GM21529 (cell line): ENCODE data around the gene RBP3.

ENCODE experiments used
- ATAC-seq: cut with Tn5 transposase; IDR thresholded peaks from one replicate; pipeline ENCODE4 v1.9.1; 2021; ENCODE audit not compliant: unreplicated experiment

Gene RBP3

DNA sequence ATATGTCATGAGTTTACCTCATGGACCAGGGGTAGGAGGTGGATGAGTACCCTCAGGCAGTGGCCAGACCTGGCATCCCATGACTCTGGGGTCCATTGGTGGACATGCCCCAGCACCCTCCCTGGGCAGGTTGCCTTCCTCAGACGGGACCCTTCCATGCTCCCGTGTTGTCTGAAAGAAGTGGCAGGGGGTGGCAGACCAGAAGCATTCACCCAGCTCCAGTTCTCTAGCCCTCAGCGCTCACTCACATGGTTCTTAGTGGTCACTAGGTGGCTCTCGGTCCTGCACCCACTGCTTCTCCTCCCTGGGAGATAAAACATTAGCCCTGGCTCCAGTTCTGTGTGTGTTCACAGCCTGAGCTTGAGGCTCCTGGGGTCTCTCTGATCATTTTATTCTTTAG is 6.0 kb downstream of the RBP3 start:
- no peak for ATAC-seq

DNA sequence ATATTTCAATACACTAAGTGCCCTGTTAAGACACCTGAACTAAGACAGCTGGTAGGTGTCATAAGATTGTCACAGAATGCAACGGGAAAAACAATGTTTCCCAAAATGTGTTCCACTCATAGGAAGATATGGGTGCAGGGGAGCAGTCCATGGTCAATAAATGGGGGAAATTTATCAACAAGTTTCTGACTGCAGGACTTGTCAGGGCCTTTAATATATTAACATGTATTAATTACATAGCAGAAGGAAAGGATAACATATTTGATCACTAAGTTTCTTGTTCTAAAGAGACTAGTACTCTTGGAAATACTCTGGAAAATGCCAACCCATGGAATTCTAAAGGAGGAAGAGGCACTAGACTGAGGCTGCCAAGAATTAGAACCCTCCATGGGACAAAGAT is 6.7 kb downstream of the RBP3 start:
- no peak for ATAC-seq

DNA sequence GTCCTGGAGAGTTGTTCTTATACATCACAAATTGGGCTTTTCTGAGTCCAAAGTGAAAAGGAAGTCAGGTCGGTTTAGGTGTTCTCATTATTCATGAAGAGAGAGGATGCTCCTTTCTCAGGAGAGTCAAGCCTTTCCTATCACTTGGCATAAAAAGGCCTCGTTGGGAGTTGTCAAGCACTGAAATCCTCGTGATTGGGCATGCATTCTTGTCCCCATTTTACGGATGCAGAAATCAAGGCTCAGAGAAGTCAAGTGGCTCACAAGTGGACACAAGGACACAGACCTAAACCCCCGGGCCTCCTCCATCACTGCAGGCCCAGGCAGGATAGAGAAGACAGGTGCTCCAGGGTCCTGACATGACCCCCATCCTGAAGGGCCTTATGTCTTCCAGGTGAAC is 8.5 kb downstream of the RBP3 start:
- no peak for ATAC-seq

- no peak for ATAC-seq
Measured at GRCh38 chr10:47357131-47357582, 9.0 kb downstream of the RBP3 start.

GRCh38 chr10:47357911-47358310 is 9.7 kb downstream of the RBP3 start:
- ATAC-seq = no peak

GRCh38 chr10:47358457-47358856 is 10.3 kb downstream of the RBP3 start:
- no peak for ATAC-seq

GRCh38 chr10:47359101-47359500 is 10.9 kb downstream of the RBP3 start:
- ATAC-seq = no peak

DNA sequence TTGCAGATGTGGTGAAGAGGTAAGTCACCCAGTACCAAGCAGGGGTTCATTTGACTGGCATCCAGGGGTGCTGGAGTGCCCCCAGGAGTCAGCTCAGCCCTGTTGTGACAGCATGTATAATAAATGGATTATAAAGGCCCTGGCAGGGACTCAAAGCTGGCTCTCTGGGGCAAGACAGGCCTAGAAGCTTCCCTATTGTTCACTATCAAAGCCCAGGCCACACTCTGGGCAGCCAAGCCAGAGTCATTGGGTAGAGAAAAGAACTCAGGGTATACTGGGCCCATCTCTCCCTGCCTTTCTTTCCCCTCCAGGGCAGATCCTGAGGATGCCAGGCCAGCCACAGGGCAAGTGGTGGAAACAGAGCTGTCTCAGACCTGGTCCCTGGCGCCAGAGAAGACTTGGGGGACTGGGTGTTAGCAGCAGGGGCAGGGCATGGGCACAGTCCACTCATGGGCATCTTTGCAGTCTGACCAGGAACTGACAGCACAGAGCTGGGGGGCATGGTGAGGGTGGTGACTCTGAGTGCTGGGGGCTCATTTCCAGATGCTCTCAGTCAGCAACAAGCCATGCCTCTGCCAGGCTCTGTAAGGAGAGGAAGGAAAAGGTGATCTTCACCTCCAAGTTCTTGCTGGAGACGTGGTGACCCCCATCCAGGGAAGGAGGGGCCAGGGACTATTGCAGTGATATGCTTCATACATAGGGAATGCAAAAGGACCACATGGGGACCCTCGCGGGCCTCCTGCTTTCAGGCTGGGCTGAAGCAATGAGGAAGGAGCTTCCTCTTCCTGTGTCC is 11.7 kb downstream of the RBP3 start:
- ATAC-seq = no peak

DNA sequence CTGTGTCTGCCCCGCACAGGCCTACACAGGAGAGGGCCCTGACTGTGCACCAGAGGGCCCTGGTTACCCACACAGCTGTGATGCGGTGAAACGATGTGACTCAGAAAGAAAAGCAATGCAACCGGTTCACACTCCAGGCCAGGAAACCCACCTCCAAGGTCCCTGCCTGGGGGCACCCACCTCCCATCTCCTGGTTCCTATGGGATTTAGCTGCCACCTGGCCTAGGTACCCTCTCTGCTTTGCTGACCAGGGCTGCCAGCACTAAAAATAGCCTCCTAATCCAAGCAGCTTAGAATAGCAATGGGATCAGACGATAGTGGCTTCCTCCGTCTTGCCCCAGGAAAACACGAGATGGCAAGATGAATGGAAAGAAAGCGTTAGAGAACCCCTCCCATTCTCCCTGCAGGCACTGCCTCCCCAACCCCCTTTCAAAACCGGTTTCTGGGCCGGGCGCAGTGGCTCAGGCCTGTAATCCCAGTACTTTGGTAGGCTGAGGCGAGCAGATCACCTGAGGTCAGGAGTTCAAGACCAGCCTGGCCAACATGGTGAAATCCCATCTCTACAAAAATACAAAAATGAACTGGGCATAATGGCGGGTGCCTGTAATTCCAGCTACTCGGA is 12.4 kb downstream of the RBP3 start:
- no peak for ATAC-seq

DNA sequence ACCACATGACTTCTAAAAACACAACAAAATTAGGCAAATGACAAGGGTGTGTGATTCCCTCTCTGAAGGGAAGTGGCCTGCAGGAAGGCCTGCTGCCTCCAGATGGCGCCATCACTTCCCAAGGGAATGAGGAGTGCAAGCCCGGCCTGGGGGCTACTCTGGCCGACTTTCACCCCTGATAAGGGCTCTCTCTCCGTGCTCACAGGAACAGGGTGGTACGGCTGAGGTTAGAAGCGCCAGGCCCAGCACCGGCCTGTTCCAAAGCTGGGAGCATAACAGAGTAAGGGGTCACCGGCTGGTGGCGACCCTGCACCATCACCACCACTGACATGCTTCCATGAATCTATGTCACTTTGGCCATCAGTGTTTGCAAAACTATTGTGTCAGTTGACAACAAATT is 13.1 kb downstream of the RBP3 start:
- ATAC-seq = no peak

DNA sequence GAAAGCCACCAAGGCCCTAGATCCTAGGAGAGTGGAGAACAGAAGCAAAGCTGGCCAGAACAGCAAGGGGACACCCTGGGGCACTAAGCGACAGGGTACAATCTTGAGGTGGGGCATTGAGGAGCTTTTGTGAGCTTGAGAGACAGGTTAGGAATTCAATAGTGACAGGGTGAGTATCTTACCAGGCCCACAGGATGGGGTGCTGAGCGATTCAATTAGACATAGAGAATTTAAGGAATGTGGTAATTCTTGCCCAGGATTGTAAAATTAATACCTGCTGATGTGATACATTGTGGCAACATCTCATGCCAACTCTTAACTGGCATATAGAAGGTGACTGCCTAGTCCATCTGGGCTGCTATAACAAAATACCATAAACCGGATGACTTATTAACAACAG is 14.0 kb downstream of the RBP3 start:
- no peak for ATAC-seq

DNA sequence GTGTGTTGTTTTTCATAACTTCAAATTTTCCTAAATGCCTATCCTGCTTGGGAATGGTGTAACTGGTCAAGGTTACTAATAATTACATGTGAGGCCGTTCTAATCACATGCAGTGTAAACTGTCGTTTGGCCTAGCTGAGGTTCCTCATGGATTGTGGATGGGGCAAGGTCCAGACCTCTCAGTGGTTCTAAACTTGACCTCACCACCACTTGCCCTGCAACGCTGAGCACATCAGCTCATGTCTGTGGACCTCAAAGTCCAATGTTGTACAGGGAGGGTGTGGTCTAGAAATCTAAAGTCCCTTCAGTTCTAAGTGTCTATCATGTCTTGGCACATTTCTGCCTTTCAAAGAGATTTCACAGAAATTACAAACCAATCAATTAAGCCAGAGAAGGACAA is 15.6 kb downstream of the RBP3 start:
- no peak for ATAC-seq

DNA sequence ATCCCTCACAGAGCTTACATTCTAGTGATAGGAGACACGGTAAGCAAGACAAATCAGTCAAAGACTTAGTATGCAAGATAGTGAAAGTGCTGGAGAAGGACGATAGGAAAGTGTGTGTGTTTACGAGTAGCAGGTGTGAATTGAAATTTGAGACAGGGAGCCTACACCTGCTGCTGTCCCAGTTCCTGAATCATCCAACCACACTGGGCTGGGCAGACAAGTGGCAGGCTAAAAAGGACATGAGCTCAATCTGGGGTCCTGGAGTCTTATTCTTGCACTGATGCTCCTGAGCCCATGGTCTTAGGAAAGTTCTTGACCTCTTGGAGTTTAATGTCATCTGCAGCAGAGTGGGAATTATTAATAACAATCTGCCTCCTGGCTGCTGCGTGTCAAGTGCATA is 16.2 kb downstream of the RBP3 start:
- ATAC-seq = no peak

GRCh38 chr10:47364911-47365310 is 16.7 kb downstream of the RBP3 start:
- no peak for ATAC-seq

DNA sequence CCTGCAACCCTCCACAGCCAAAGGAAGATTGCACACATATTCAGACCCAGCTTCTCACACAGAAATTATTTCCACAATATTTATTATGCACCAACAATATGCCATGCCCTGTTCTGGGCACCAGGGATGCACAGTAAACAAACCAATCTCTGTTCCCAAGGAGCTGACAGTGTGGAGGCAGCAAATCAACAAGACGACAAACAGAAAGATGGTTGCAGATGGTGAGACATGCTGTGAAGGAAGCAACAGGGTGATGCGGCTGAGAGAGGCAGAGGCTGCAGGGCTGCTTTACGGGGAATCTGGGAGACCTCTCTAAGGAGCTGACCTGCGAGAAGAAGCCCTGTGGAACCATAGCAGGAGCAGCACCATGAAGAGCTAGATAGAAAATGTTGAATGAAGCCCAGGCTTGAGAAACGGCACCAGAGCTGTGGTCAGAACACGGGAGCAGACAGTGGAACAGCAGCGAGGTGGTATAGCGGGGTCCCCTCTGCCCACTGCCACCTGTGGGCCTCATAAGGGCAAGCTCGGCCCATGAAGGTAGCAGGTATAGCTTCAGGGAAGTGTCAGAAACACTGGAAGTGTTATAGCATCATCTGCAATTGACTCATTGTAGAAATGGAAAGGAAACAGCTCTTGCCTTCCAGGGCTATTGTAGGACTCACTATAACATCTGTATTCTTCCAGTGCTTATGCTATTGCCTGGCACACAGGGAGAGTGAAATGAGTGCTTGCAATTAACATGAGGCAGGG is 17.4 kb downstream of the RBP3 start:
- ATAC-seq = no peak

DNA sequence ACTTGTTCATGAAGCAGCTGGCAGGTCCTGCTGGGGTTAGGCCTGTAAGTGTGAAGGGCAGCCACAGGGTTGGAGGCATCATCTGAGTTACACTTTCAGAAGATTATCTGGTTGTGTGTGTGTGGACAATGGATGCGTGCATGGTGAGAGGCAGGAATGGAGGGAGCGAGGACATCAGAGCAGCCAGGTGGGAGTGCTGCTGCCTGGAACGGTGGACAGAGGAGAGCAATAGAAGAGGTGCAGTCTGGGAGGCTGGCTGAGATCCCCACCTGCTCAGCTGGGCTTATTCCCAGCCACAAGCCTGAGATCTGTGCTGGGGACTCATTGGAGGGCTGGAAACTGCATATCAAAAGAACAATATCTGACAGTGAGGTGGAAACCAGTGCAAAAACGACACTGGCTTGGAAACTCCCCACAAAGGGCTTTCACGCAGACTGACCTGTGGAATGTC is 18.0 kb downstream of the RBP3 start:
- ATAC-seq = no peak

GRCh38 chr10:47366731-47367460 is 18.7 kb downstream of the RBP3 start:
- no peak for ATAC-seq

- ATAC-seq = no peak
Measured at GRCh38 chr10:47367646-47368045, 19.5 kb downstream of the RBP3 start.

DNA sequence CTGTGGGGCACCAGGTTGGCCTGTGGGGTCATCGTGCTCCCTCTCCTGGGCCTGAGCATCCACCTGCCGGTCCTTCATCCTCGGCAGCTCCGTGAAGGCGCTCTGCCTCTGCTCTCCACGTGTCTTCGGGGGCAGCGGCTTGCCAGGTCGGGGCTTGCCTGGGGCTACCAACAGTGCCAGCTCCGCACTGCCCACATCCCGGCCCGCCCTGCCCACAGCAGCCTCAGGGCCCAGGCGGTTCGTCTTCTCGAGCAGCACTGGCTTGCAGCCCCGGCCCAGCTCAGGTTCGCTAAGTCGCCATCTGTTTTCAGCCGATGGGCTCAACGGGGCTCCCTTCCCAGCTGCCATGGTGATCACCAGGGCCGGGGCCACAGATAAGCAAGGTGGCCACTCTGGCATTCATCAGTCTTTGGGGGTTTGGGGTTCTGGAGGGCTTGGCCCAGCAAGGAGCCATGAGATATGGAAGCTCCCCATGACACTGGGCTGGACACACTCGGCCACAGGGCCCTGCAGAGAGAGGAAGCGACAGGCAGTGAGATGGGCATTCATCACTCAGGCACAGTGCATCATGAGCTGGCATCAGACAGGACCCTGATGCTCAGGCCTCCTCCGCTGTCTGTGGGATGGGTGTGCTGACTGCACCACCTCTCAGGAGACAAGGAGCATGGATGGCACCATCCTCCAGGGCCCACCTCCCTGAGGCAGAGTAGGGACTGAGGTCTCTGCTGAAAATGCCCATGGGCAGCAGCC is 20.4 kb downstream of the RBP3 start:
- ATAC-seq = no peak

GRCh38 chr10:47369251-47369894 is 21.2 kb downstream of the RBP3 start:
- no peak for ATAC-seq
